Mesothelial cell of epicardium (in vitro differentiated cells): Measurements from ENCODE around the gene SKAP1. TPM values are rescaled to one million over a fixed set of nuclear protein-coding genes. Genes with fewer than 3 reads are reported as not detected.

Experiments
- DNase-seq, 2 experiments: peaks; one replicate each; pipeline ENCODE4 v3.0.0; 2021; ENCODE audit warnings: low spot score in 2 of 2; ENCODE audit not compliant: unreplicated experiment in 2 of 2
- H3K27ac Mint-ChIP-seq: 2 replicates; pipeline ENCODE4 v1.8.0; 2021; ENCODE audit warnings: mixed read lengths
- H3K27me3 Mint-ChIP-seq: 2 replicates; pipeline ENCODE4 v1.8.0; 2021; ENCODE audit warnings: low read depth, mixed read lengths
- H3K36me3 Mint-ChIP-seq: 2 replicates; pipeline ENCODE4 v1.8.0; 2021; ENCODE audit warnings: mixed read lengths
- H3K4me1 Mint-ChIP-seq: 2 replicates; pipeline ENCODE4 v1.8.0; 2021; ENCODE audit warnings: mixed read lengths
- H3K4me3 Mint-ChIP-seq: 2 replicates; pipeline ENCODE4 v1.8.0; 2021; ENCODE audit warnings: mild to moderate bottlenecking, moderate library complexity, mixed read lengths
- H3K9me3 Mint-ChIP-seq: 2 replicates; pipeline ENCODE4 v1.8.0; 2021; ENCODE audit warnings: mixed read lengths
- CTCF ChIP-seq: fragments of 200-600 bp; sonication (generic); IDR thresholded peaks from one replicate; pipeline ENCODE4 v1.5.0; 2021; ENCODE audit warnings: antibody characterized with exemption; ENCODE audit not compliant: unreplicated experiment
- total RNA-seq: library from RNA; stranded (reverse); gene quantifications from 3 replicates; pipeline ENCODE4 v1.2.1, GENCODE V29; 2021

Gene SKAP1
- total RNA-seq, 1 donor from 2014 or later = 3.4 TPM

GRCh38 chr17:48440669-48441068, 10.7 kb upstream of the SKAP1 start:
- no peak overlapping the region for H3K4me3 Mint-ChIP-seq
- H3K27ac Mint-ChIP-seq = no peak overlapping the region
- no peaks in the 10 kb centered on the region for H3K9me3 Mint-ChIP-seq
- no peak for DNase-seq
- peaks cover 8% of the 10 kb centered on the region for H3K27me3 Mint-ChIP-seq
- H3K4me1 Mint-ChIP-seq = peaks cover 35% of the 10 kb centered on the region
- TF ChIP-seq CTCF = no peak
- H3K36me3 Mint-ChIP-seq = no peaks in the 10 kb centered on the region

GRCh38 chr17:48439875-48440505, 10.0 kb upstream of the SKAP1 start:
- TF ChIP-seq CTCF = no peak
- peaks cover 38% of the 10 kb centered on the region for H3K4me1 Mint-ChIP-seq
- no peak for DNase-seq
- H3K36me3 Mint-ChIP-seq = no peaks in the 10 kb centered on the region
- no peaks in the 10 kb centered on the region for H3K9me3 Mint-ChIP-seq
- no peak overlapping the region for H3K4me3 Mint-ChIP-seq
- H3K27ac Mint-ChIP-seq = no peak overlapping the region
- peaks cover 11% of the 10 kb centered on the region for H3K27me3 Mint-ChIP-seq

- Mint-ChIP-seq H3K4me3 (no peak overlapping the region), H3K36me3 (no peaks in the 10 kb centered on the region), H3K9me3 (no peaks in the 10 kb centered on the region), H3K4me1 (peaks cover 41% of the 10 kb centered on the region), H3K27ac (no peak overlapping the region), H3K27me3 (peaks cover 11% of the 10 kb centered on the region)
- DNase-seq = no peak
- TF ChIP-seq CTCF = no peak
Observed at GRCh38 chr17:48439110-48439850, 9.3 kb upstream of the SKAP1 start.

GRCh38 chr17:48438516-48439061, 8.6 kb upstream of the SKAP1 start:
- Mint-ChIP-seq H3K9me3 (no peaks in the 10 kb centered on the region), H3K4me3 (no peak overlapping the region), H3K36me3 (no peaks in the 10 kb centered on the region), H3K4me1 (peaks cover 47% of the 10 kb centered on the region), H3K27ac (peak overlapping the region; percentile 23), H3K27me3 (peaks cover 11% of the 10 kb centered on the region)
- no peak for DNase-seq
- TF ChIP-seq CTCF = no peak

- H3K9me3 Mint-ChIP-seq = no peaks in the 10 kb centered on the region
Observed at GRCh38 chr17:48433896-48434295, 3.9 kb upstream of the SKAP1 start.

More at GRCh38 chr17:48433896-48434295, 3.9 kb upstream of the SKAP1 start:
- DNase-seq = no peak
- no peak overlapping the region for H3K27ac Mint-ChIP-seq
- no peak for TF ChIP-seq CTCF
- peaks cover 42% of the 10 kb centered on the region for H3K27me3 Mint-ChIP-seq
- H3K36me3 Mint-ChIP-seq = no peaks in the 10 kb centered on the region
- H3K4me3 Mint-ChIP-seq = no peak overlapping the region
- H3K4me1 Mint-ChIP-seq = peaks cover 42% of the 10 kb centered on the region
